NCI-H2196 treated with DMSO at 0.1 percent for 48 hours (cell line): ENCODE results near the gene FADS1.

ENCODE experiments used
- DNase-seq: peaks from one replicate; lab custom pipeline; 2025; ENCODE audit not compliant: unreplicated experiment; lab: John Stamatoyannopoulos, UW

FADS1 gene

DNA sequence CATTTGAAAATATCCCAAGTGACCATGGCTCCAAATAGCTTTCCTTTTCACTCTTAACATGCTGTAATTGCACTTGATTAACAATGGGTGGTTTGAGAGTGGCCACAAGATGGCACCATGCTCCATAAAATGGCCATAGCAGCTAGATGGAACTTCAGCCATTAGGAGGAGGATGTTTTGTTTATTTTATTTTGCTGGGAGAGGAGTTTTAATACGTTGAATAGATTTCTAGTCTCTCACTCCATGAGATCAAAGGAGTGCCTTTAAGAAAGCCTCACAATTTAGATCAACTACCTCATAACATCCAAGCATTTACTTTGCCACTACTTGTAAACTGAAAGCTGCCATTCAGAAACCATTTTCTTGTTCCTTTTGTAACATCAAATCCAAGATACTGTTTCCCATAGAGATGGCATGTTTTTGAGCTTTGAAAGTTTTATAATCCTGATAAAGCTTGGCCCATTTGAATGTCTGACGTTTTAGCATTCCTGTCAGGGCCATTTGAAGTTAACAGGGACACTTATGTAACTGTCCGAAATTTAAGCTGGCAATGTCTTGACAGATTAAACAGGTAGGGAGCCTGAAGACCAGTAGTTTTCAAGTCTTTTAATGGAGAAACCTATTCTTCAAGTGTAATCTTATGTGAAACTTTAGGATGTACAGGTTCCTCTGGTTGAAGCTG is 19.4 kb downstream of the FADS1 start:
- DNase-seq: peak; percentile 62

DNA sequence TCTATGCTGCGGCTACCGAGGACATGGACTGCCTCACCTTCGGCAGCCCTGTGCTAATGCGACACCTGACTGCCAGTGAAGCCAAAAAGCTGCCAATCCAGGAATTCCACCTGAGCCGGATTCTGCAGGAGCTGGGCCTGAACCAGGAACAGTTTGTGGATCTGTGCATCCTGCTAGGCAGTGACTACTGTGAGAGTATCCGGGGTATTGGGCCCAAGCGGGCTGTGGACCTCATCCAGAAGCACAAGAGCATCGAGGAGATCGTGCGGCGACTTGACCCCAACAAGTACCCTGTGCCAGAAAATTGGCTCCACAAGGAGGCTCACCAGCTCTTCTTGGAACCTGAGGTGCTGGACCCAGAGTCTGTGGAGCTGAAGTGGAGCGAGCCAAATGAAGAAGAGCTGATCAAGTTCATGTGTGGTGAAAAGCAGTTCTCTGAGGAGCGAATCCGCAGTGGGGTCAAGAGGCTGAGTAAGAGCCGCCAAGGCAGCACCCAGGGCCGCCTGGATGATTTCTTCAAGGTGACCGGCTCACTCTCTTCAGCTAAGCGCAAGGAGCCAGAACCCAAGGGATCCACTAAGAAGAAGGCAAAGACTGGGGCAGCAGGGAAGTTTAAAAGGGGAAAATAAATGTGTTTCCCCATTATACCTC is 20.8 kb downstream of the FADS1 start:
- no peak for DNase-seq

DNA sequence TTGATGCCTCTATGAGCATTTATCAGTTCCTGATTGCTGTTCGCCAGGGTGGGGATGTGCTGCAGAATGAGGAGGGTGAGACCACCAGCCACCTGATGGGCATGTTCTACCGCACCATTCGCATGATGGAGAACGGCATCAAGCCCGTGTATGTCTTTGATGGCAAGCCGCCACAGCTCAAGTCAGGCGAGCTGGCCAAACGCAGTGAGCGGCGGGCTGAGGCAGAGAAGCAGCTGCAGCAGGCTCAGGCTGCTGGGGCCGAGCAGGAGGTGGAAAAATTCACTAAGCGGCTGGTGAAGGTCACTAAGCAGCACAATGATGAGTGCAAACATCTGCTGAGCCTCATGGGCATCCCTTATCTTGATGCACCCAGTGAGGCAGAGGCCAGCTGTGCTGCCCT is 21.3 kb downstream of the FADS1 start:
- DNase-seq: no peak

DNA sequence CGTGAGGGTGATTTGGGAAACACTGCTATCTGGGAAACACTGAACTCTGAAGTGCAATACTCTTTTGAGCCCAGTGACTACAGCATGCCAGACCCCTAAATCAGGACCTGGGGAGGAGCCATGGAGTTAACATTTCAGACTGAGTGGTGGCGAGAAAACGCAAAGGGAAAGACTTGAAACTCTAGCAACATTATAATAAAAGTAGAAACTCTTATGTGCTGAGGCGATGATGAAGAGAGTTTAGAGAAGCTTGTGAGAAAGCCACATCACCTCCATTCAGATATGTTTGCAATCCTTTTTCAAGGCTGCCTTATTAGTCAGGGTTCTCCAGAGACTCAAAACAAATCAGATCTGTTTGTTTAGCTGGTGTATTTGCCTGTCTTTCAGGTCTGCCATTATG is 22.2 kb downstream of the FADS1 start:
- no peak for DNase-seq

DNA sequence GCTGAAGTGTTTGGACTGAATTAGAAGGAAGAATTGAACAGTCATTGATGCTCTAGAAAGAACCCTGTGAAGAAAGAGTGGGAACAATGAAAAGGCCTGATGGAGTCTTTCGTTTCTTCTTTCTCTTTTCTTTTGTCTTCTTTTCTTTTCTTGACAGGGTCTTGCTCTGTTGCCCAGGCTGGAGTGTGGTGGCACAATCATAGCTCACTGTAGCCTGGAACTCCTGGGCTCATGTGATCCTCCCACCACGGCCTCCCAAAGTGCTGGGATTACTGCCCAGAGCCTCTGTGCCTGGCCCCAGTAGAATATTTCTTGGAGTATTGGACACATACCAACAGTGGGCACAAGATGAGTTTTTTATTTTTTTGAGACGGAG is 23.0 kb downstream of the FADS1 start:
- DNase-seq: no peak

- no peak for DNase-seq
These were observed 23.5 kb downstream of the FADS1 start for GRCh38 chr11:61793083-61793828.

DNA sequence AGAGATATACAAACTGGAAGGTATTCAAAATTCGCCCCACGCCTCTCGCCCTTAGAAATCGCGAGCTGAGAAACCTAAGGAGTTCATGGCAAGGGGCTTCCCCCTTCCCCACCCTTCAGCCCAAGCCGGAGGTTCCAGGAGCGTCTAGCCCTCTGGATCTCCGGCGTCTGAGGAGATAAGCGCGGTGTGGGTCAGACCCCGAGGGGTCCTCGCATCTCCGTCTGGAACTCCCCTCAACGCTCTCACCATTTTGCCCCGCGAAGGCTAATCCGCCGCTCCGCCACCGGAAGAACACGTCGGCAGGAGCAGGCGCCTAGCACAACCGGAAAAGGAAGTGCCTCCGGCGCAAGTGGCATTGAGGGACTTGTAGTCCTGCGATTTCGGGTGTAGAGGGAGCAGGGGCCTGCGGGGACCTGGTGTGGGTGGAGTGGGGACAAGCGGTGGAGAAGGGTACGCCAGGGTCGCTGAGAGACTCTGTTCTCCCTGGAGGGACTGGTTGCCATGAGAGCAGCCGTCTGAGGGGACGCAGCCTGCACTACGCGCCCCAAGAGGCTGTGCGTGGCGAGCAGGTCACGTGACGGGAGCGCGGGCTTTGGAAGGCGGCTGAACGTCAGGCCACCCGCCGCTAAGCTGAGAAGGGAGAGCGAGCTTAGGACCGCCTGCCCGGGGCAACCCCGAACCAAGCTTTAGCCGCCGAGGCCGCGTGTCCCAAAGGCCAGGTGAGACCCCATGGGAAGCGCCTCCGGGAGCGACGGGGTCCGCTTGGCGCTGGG is 24.3 kb downstream of the FADS1 start, which contains the start of the genes FEN1 and TMEM258:
Gene FEN1 (plus strand): TSS at position 602 of the 773 bp plus-strand sequence. CDS start 2,451 bp downstream, outside the sequence.
Gene TMEM258 (minus strand): TSS at position 290 of the 773 bp plus-strand sequence. CDS start 41 bp downstream, at position 249.
- peak; percentile 92 for DNase-seq

GRCh38 chr11:61791737-61792309 is 25.0 kb downstream of the FADS1 start:
- DNase-seq: peak; percentile 58

GRCh38 chr11:61787928-61788491 is 28.8 kb downstream of the FADS1 start:
- DNase-seq: no peak

DNA sequence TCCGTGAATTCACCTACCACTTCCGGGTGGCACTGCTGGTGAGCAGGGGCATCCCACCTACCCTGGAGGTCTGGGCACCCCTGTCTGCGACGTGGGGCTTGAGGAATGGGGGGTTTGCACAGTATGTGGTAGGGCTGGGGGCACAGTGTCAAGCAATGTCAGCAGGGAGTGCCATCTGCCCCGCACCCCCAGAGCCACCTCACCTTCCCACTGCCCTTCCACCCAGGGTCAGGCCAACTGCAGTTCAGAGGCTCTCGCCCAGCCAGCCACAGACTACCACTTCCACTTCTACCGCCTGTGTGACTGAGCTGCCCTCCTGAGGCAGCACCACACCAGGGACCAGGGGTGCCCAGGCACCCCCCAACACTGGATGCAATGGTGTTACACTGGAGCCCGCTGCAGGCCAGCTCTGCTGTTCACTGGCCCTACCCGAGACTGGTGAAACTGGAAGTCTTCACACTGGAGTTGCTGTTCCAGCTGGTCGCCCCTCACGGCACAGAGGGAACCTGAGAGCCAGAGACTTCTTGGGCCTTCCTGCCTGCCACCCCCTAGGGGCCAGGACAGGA is 30.9 kb downstream of the FADS1 start:
- no peak for DNase-seq

GRCh38 chr11:61784506-61784805 is 32.3 kb downstream of the FADS1 start:
- DNase-seq: no peak

DNA sequence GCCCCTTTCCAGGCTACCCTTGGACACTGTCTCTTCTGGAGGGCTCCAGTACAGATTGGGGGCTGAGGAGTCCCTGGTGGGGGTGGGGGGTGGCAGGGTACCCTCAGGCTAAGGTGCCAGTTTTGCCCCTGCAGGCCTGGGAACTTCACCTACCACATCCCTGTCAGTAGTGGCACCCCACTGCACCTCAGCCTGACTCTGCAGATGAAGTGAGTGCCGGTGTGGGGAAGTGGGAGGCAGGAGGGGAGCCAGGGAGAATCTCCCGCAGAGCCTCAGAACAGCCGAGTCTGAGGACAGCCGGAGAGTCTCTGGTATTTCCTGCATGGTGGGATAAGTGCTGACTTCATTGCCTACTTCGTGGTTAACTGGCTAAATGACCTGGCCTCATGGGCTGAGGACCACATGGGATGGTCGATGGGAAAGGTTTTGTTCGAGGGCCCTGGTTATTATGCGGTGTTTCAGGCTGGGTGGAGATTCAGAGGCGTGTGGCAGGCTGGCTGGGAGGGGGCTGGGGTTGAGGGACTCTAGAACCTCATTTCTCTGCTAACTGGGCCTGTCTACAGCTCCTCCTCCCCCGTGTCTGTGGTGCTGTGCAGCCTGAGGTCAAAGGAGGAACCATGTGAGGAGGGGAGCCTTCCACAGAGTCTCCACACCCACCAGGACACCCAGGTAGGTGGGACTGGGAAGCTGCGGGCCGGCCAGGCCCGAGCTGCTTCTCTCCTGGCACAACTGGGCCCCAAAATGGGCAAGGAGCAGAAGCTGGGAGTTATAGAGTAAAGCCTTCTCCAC is 32.9 kb downstream of the FADS1 start:
- DNase-seq: no peak

DNA sequence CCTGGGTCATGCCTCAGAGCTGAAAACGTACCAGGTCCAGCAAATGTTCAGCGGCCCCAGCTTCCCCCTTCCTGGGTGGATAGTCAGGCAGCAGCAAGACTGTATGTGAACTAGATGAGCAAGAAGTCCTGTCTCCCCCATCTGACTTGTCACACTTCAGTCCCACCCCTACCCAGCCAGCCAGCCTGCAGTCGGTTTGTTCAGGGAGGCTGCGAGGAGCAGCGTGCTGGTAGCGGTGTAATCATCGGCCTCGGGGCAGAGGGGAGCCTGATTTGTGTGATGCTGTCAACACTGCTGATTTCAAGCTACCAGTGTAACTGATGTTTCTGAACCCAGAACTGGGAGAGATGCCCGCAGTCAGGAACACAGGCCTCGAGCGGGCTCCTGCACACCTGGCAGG is 34.0 kb downstream of the FADS1 start:
- no peak for DNase-seq

- no peak for DNase-seq
These were observed 34.5 kb downstream of the FADS1 start for GRCh38 chr11:61782299-61782698.

DNA sequence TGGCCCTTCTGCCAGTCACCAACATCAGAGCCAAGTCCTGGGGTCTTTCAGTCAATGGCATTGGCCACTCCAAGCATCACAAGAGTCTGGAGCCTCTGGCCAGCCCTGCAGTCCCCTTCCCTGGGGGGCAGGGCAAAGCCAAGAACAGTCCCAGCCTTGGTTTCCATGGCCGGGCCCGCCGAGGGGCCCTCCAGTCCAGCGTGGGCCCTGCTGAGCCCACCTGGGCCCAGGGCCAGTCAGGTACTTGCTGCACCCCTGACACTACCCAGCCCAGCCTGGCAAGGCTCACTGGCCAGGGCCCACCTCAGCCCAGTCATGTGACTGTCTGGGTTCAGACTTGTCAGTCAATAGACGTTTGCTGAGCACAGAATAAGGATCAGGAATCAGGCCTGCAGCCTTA is 35.2 kb downstream of the FADS1 start:
- no peak for DNase-seq

DNA sequence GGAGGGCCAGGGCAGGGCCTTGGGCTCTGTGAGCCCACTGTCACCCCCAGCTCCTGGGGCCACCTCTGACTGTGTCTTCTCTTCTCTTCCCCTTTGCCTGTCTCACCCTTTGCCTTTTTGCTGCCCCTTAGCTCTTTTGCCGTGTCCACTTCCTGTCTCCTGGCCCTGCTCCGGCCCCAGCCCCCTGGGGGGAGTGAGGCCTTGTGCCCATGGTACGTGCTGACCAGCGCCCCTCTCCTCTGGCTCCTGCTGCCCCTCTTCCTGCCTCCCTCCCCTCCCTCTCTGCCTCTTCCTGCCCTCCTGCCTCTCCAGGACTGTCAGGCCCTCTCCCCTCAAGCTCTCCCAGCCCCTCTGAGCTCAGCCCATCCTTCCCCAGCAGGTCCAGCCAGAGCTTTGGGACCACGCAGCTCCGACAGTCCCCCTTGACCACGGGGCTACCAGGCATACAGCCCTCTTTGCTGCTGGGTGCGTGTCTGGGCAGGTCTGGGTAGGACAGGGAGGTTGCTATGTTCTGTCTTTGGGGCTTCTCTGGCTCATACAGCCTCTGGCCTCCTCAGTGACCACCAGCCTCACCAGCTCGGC is 36.1 kb downstream of the FADS1 start:
- no peak for DNase-seq

DNA sequence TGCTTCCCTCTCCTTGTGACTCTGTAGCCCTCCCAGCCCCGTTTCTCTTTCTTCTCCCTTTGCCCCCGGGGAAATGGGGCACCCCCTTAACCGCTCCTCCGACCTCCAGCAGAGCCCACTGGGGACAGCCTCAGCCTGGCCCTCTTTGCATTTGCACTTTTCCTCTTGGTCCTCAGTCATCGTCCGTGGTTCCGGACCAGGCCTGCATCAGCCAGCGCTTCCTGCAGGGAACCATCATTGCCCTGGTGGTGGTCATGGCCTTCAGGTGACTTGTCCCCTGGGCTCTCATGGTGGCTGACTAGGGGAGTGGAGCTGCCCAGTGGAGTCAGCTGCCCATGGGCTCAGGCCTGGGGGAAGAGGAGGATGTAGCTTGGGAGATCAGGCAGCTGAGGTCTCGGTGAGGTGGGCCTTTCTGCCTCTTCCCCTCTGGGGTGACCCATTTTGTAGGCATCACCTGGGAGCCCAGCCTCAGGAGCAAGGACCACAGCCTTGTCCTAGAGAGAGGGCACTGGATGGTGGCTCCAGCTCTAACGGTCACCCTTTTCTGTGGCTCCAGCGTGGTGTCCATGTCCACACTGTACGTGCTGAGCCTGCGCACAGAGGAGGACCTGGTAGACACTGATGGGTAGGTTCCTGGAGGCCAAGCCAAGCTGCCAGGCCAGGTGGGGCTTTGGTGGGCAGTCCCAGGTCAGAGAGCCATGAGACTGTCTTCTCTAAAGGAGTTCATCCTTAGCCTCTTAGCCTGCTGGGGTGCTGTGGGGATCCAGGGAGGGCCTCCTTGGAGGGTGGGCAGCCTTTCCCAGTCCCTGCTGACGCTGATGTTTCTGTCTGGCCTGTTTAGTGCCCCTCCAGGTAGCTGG is 36.9 kb downstream of the FADS1 start:
- DNase-seq: no peak

DNA sequence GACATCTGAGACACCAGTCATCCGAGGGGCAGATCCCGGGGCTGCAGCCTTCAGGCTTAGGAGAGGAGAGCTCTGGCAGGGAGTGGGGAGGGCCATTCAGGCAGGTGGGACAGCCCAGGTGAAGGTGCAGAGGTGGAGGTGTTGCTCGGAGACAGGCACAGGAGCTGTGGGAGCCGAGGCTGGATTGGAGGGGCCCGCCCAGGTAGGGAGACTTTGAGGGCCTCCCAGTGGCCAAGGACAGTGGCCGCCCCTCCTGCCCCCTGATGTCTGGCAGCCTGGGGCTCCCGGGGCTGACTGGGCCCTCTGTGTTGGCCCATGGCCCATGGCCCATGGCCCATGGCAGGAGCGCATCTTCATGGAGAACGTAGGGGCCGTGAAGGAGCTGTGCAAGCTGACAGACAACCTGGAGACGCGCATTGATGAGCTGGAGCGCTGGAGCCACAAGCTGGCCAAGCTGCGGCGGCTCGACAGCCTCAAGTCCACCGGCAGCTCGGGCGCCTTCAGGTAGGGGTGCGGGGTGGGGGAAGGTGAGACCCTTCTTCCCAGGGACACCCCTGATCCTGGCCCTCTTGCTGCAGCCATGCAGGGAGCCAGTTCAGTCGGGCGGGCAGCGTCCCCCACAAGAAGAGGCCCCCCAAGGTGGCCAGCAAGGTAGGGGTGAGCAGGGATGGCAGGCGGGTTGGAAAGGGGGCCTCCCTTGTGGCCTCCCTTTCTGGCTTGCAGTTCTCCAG is 37.7 kb downstream of the FADS1 start:
- DNase-seq: no peak
